NCI-H69 (cell line): Measurements from ENCODE around the gene NOX3.
"Not testable (repeated sequence)": the region's sequence is repeated elsewhere in the genome, so short reads cannot be mapped to it uniquely, and the experiment has no call there.

Experiments
- DNase-seq: peaks from one replicate; lab custom pipeline; 2025; lab: John Stamatoyannopoulos, UW

NOX3 gene, protein sequence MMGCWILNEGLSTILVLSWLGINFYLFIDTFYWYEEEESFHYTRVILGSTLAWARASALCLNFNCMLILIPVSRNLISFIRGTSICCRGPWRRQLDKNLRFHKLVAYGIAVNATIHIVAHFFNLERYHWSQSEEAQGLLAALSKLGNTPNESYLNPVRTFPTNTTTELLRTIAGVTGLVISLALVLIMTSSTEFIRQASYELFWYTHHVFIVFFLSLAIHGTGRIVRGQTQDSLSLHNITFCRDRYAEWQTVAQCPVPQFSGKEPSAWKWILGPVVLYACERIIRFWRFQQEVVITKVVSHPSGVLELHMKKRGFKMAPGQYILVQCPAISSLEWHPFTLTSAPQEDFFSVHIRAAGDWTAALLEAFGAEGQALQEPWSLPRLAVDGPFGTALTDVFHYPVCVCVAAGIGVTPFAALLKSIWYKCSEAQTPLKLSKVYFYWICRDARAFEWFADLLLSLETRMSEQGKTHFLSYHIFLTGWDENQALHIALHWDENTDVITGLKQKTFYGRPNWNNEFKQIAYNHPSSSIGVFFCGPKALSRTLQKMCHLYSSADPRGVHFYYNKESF

DNA sequence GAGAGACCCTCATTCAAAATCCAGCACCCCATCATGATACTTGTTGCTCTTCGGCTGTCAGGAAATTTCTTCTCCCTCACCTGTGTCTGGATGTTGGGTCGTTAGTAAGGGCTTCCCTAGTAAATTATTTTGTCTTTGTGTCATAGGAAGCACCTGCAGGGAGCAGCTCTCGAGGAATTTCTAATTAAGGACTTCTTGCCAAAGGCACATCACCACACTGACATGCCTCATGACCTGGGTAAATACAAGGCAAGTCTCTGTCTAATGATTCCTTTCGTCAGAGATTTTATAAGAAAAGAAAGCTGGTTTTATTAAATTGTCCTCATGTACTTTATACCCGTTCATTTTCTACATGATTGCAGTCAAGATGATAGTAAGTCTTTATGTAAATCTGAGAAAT lies at the start of gene NOX3:
NOX3 (minus strand) TSS at position 74 of the 400 bp plus-strand sequence; CDS start at position 35, 39 bp downstream.
- DNase-seq, result no peak

DNA sequence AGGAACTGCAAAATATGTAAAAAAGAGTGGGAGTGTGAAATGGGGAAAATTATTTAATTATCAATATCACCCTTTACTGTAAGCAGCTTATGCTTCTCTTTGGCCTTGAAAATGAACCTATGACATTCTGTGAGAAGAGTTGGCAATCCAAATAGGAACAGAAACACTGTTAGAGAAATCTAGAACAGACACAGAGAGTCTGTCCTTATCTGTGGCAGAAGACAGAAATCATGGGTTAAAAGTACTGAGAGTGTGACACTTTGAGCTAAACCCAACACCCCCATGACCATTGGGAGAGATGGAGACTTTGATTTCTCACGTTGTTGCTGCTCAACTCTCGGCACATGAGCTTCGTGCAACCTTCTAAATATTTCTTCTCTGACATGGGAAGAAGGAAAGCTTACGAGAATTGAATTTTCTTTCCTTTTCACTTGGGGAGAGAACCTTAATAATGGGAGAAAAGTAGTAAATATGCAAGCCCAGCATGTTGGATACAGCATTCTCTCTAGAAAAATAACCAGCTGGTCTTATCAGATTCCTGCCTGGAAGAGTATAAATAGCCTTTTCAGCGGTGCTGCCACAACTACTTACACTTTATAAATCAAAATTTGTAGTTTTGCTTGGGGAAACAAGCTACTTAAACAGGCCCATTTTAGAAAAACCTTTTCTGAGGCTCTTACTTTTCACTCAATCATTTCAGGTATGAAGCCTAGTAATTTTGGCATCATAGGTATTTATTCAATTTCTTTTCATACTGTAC lies 49.4 kb upstream of the NOX3 start:
- DNase-seq, result no peak

DNA sequence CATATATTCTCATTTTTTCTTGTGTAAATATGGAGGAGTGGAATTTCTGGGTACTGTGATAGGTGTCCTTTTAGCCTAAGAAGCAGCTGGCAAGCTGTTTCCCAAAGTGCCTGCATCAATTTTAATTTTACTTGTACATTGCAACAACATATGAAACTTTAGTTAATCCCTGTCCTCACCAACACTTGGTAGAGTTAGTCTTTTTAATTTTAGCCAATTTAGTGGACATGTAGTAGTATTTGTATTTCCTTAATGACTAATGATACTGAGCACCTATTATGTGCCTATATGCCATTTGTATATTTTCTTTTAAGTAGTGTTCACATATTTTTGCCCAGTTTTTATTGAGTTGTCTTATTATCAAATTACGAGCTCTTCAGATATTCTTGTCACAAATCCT lies 46.8 kb upstream of the NOX3 start:
- no peak for DNase-seq

DNA sequence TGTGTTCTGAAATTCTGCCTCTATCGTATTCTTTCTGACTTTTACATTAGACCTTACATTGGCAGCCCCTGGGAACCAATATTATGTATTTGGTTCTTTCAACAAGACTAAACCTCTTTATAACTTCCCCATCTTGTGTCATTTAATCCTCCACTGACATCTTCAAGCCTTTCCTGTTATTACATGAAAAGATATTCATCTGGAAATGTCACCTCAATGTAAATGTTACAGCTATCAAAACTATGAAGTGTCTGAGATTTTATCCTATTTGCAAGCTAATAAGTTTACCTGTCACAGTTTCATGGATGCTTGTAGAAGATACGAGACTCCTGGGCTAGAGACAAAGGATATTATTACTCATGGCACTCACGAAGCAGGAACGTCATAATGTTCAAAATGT lies 43.9 kb upstream of the NOX3 start:
- DNase-seq, result no peak

DNA sequence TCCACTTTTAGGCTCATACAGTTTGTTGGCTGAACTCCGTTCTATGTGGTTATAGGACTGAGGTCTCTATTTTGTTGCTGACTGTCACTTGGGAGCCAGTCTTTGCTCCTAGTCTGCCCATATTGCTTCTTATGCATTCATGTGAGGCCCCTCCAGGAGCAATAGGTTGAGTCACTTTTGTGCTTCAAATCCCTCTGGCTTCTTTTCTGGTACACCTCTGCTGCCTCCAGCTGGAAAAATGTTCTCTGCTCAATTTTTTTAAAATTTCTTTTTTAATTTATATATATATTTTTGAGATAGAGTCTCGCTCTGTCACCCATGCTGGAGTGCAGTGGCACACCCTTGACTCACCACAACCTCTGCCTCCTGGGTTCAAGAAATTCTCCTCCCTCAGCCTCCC lies 42.7 kb upstream of the NOX3 start:
- DNase-seq, result no peak

DNA sequence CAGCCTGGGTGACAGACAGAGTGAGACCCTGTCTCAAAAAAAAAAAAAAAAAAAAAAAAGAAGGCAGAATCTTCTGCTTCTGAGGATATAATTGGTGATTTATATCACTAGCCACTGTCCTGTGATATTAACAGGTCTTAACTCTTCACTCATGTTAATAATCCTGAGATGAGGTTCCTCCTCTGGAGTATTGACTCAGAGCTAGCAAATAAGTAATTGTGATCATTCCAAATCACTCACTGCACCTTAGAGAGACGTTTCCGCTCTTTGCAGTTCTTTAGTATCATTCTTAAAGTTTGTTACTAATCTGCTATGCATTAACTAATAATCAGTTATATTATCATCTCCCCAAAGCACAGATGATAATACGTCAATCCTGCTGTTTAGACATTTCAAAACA lies 41.6 kb upstream of the NOX3 start:
- DNase-seq, result no peak

DNA sequence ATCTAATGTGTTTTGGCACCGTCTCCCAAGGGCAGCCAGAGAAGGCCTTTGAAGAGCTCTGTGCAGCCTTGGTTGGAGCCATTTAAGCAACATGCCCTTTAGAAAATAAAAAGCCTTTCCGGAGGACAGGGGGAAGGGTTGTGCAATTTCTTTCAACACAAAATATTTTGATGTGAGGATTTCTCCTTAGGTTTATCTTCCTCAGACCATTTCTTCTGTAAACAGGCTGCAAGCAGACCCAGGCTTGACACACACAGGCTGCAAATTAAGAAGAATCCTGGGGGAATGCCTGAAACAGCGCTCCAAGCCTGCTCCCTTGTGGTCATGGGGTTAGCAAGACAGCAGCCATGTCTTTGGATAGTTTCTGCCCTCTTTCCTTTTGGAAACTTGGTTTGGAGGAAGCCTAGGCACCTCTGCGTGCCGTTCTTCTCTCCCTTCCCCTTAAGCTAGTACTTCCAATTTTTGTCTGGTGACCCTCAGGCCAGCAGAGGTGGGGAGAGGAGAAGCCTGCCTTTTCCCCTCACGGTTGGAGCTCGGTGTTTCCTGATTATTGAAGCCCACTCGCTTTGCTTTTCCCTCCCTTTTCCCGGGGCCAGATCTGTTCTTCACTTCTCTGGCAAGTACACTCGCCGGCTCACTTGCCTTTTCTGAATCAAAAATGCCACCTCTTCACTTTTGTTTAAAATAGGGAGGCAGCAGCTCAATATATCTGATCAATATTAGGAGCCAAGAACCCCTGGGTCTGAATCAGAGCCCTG lies 39.6 kb upstream of the NOX3 start:
- DNase-seq, result peak; percentile 52

DNA sequence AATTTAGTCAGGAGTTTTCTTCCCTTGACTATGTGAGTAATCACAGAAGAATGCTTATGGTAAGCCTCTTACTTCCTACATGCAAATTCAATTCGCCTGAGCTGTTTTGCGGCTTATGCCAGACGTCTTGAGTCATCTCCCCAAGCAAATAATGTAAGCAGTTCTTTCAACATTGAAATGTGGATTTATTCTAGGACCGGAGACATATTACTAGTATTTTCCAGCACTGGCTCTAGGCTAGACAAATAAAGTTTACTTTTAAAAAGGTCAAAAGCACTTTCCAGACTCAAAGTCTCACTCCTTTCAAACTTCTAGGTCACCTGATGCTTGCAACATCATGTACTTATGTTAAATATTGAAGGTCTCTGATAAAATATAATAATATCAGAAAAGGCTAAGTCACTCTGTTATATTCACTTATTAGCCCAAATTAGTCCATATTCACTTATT lies 38.1 kb upstream of the NOX3 start:
- DNase-seq, result no peak

DNA sequence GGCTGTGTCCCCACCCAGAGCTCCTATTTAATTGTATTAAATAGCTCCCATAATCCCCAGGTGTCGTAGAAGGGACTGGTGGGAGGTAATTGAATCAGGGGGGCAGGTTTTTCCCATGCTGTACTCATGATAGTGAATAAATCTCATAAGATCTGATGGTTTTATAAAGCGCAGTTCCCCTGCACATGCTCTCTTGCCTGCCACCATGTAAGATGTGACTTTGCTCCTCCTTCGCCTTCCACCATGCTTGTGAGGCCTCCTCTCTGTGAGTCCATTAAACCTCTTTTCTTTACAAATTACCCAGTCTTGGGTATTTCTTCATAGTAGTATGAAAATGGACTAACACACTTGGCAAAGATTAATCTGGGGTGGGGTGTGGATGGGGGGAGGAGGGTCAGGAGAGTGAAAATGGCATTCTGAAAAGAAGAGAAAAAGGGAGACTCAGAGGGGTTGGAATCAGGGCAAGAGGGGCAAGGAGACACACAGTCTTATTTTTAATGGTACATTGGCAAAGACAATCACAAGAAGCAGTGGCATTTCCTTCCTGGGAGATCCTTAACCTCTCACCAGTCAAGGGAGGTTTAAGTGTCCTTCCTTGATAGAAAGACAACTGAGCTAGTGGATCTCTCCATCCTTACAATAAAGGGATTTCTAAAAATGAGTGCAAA lies 37.5 kb upstream of the NOX3 start:
- DNase-seq, result no peak

DNA sequence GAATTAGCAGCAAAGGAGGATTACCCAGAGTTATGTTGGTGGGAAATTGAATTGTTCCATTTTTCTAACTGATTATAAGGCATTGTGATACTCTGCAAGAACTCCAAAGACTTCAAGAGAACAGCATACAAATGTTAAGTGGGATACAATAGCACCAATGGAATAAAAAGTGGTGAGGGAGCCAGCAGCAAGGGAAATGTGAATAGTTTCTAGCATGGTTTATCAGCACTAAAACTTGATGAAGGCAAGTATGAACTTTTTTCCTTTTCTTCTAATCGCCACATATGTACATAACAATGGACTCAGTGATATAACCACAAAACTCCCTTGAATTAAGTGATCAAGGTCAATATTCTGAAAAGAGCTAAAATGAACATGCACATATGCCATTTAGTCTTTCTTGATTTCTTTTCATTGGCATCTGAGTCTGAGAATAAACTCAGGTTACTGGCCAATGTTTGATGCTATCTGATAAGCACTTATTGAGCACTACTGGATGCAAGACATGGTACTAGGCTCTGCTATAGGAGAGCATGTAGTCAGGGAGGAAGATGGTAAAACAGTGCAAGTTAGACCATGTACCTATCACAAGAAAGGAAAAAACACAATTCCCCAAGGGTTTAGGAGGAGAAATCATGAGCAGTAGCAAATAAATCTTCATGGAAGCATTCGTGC lies 36.6 kb upstream of the NOX3 start:
- no peak for DNase-seq

DNA sequence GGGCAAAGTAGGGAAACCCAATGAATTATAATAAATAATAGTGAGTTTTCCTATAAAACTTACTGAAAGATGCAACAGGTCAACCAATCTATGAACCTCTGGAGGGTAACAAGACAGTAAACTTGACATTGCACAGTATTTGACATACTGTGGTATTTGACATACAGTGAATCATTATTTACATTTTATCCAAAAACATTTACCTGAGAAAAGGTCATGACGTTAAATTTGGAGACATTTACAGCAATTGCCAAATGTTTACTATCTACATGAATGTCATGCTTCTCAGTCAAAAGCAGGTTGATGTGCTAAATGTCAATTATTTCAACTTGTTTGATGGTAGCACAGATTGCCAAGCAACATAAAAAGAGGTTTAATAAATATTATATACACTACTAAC lies 35.8 kb upstream of the NOX3 start:
- no peak for DNase-seq

DNA sequence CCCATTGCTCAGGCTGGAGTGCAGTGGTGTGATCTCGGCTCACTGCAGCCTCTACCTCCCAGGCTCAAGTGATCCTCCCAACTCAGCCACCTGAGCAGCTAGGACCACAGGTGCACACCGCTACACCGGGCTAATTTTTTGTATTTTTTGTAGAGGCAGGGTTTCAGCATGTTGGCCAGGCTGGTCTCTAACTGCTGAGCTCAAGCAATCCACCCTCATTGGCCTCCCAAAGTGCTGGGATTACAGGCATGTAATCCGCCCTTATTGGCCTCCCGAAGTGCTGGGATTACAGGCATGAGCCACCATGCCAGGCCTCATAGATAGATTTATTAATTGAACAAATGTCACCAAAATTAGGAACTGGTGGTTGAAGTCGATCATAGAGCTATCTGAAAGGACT lies 32.6 kb upstream of the NOX3 start:
- not testable (repeated sequence) for DNase-seq

DNA sequence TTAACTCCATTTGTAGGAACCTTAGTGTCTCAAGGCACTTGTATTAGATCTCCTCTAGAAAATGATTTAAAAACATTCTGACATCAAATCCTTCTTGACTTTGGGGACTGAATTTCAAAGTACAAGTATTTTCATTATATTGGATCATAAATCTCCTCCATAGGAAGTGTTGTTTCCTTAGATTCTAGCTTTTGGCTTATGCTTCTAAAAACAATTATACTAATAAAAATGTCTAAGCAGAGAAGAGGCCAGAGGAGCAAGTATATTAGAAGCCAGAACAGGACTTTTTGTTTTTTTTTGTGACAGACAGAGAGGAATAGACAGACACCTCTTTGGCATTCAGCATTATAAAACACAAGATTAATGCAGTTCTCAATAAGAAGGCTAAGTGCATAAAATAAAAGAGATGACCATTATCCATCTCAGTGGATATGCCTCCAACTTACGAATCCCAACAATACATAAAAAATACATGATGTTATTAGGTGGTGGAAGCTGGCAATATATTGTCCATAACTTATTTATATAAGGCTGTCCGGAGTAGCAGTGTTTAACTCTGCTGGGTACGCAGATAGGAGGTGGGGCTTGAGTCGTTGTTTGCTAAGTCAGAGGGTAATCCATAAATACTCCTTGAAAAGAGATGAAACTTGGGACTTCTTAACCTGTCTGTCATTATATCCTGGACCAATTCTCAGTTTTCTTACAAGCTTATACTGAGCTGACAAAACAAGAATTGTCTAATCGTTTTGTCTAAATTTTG lies 31.9 kb upstream of the NOX3 start:
- DNase-seq, result no peak

DNA sequence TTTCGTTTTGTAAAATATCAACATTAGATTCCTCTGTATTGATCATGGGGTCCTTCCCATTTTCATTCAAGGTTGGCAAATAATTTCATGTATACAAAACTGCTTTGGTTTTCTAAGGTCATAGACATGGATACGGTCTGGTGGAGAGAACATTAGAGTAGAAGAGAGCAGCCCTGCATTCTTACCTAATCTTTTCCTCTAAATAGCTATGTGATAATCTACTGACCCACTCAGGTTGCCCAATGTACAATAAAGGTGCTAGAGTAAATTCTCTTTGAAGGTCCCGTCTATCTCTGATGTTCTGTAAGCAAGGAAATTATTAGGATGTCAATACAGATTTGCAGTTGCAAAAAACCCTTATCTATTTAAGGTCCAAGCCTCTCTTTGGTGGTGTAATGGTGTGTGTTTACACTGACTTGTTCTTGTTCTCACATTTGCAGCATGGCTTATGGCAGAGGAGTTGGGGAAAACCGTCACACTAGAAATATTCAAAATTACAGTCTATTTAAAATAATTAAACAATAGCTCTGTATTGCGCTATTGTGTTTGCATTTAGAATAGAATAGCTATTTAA lies 31.2 kb upstream of the NOX3 start:
- DNase-seq, result no peak

DNA sequence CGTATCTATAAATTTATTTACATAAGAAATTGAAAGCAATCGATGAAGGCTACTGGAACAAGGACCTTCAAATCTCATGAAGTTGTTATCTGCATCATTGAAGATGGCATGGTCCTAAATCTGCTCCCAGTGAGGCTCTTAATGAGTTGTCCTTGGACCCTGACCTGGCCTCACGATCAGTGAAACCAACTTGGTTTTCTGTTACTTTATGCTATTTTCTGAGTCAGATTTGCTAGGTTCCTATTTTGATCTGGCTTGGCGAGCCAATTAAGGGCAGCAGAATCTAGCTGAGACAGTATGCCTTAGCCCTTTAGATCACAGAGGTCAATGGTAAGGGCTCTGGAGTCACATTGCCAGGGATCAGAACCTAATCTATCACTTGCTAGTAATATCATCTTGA lies 30.1 kb upstream of the NOX3 start:
- no peak for DNase-seq

DNA sequence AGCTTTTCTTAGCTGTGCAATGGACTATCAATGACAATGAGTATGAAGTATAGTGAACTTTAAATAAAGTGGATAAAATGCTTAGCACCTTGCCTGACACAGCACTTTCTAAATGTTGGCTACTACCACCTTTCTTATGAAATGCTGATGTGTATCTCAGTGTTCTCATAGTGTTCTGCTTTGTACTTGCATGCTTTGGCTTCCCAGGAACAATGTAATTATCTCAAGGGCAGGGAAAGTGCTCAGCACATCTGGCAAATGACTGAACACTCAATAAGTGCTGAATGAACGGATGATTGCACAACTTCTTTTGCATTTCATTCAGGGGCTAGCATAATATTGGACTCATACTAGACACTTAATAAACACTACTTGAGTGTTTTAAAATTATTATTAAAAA lies 28.2 kb upstream of the NOX3 start:
- peak; percentile 17 for DNase-seq

DNA sequence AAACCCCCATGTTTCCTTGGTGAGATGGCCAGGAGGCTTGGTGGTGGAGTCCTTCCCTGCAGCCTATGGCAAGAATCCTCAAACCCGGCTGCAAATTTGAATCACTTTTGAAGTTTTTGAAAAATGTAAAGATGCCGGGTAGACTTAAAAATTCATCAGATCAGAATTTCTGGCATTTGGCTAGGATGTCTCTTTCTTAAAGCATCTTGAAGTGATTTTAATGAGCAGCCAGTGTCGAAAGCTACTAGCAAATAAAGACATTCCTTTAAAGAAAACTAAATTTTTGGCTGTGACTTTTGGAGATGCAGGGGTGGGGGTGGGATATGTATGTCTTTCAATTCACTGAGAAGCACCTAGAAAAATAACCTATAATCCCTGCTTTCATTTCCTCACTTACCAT lies 25.6 kb upstream of the NOX3 start:
- DNase-seq, result no peak

DNA sequence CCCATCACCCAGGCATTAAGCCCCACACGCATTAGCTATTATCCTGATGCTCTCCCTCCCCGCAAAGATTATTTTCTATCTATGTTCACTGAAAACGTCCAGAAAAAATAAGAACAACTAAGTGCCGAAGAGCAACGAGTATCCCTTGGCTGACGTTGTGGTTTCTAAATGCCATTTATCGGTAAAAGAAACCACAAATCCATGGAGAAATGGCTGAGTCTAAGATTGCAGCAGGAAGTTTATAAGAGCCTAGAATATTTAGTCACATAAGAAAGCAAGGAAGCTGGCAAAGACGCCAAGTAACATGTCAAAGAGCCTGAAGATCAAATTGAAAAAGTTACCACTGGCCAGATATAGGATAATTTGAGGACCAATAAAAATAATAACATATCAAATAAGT lies 18.1 kb upstream of the NOX3 start:
- DNase-seq, result no peak

DNA sequence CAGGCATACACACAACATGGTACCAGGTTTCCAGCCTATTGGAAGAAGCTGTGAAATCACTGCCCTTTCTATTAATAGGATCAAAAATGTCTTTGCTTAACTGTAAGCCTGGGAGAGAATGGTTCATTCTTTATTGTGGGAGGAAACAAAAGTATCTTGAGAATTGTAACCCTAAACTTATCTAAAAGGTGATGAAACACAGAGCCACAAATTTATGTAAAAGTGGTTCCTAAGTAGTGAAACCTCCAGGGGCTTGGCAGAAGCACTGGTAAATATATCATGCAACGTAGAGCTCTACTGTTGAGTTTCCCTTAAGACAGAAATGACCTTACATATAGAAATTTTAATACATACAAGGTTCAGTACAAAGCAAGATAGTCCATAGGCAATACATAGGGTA lies 17.2 kb upstream of the NOX3 start:
- no peak for DNase-seq

DNA sequence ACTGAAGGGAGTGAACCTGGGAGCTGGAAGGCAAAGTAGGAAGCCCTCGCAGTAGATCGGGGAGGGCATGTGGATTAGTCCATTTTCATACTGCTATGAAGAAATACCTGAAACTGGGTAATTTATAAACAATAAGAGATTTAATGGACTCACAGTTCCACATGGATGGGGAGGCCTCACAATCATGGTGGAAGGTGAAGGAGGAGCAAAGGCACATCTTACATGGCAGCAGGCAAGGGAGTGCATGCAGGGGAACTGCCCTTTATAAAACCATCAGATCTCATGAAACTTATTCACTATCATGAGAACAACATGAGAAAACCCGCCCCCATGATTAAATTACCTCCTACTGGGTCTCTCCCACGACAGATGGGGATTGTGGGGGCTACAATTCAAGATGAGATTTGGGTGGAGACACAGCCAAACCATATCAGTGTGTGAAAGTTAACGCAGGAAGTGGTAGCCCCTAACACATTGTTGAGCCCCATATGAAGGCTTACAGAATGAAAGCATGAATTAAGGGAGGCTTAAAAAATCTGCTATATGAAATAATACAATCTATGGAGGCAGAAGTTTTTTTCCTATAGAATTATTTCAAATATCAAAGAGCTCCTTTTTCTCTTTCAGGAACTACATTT lies 15.5 kb upstream of the NOX3 start:
- DNase-seq, result not testable (repeated sequence)
